Measurements from ENCODE around the gene GPR153. TPM values are rescaled to one million over a fixed set of nuclear protein-coding genes. Genes with fewer than 3 reads are reported as not detected.

Gene GPR153
- total RNA-seq, 2 donors from 2014 or later: 9.3 to 11.8 TPM

DNA sequence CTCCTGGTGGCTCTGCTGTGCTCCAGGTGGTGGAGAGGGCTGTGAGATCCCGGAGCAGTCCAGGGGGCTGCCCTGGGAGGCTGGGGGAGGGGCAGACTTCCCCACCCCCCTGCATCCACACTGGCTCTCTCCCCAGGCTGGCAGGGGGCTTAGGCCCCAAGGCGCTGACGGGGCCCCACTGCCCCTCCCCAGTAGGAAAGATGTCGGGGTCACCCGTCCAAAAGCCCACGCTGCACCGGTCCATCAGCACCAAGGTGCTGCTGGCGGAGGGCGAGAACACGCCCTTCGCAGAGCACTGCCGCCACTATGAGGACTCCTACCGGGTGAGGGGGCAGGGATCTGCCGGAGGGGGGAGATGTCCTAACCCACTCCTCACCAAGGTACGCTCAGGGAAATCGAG lies 49.2 kb downstream of the GPR153 start:
- no peak for DNase-seq (ENCODE audit: low spot score)
- intact Hi-C loops (cut with DNase I): no loop called here

DNA sequence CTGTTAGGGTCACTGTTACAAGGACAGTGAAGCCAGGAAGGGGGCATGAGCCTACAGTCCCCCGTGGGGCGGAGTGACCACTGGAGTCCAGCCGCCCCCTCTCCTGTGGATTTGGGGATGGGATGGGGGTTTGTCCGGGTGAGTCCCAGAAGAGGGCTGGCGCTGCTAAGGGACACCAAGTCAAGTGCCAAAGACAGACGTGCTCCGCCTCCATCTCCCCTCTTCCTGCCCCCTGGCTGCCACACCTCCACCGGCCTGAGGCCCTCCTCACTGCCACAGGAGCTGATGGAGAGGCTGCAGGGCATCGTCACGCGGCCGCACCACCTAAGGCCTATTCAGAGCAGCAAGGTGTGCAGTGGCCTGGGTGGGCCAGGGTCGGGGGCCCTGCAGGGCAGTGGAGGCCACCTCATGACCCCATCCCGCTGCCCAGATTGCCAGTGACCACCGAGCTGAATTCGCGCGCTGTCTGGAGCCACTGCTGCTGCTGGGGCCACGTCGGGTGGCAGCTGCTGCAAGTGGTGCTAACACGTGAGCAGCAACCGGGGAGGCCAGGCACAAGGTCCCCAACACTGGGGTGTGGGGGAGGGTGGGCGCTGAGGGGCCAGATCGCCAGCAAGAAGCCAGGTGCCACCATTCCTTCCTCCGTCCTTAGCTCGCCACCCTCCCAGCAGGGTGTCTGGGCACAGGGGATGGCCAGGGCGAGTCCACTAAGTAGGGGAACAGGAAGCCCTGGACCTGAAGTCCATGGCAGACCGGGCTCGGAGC lies 50.1 kb downstream of the GPR153 start:
- no peak for DNase-seq (ENCODE audit: low spot score)
- intact Hi-C loops (cut with DNase I): no loop called here

DNA sequence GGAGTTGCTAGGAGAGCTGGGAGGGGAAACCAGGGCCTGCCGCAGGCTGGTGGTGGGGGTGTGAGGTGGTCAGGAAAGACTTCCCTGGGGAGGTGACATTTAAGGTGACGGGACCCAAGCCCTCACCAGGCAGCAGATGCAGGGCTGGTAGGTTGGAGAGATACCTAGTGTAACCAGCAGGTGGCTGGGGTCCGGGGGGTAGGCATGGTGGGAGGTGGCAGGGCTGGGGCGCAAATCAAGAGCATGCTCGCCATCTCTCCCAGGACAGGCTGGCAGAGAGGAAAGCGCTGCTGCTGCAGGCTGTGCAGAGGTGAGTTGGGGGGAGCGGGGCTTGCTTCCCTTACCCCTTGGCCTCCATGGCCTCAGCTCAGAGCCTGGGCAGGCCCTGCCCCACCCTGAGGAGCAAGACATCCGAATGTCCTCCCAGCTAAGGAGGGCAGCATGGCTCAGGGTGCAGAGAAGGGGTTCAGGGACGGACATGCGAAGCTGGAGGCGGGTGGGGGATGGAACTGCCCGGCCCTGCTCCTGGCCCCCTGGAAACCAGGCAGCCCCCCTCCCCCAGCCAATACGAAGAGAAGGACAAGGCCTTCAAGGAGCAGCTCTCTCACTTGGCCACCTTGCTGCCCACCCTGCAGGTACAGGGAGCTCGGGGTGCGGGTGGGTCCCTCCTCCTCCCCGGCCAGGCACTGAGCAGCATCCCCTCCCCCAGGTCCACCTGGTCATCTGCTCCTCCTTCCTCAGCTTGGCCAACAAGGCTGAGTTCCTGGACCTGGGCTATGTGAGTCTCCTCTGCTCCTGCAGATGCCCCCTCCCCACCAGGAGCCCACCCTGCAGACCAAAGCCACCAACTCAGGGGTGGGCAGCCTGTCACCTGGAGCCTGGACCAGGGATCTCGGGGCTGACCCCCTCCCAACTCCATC lies 51.0 kb downstream of the GPR153 start:
- DNase-seq (ENCODE audit: low spot score): no peak
- intact Hi-C loops (cut with DNase I): loop anchor here in 1 of 2 donors (5.0 kb wide), 1 partner anchor 32 kb away; the partner anchor contains the start of gene HES3

DNA sequence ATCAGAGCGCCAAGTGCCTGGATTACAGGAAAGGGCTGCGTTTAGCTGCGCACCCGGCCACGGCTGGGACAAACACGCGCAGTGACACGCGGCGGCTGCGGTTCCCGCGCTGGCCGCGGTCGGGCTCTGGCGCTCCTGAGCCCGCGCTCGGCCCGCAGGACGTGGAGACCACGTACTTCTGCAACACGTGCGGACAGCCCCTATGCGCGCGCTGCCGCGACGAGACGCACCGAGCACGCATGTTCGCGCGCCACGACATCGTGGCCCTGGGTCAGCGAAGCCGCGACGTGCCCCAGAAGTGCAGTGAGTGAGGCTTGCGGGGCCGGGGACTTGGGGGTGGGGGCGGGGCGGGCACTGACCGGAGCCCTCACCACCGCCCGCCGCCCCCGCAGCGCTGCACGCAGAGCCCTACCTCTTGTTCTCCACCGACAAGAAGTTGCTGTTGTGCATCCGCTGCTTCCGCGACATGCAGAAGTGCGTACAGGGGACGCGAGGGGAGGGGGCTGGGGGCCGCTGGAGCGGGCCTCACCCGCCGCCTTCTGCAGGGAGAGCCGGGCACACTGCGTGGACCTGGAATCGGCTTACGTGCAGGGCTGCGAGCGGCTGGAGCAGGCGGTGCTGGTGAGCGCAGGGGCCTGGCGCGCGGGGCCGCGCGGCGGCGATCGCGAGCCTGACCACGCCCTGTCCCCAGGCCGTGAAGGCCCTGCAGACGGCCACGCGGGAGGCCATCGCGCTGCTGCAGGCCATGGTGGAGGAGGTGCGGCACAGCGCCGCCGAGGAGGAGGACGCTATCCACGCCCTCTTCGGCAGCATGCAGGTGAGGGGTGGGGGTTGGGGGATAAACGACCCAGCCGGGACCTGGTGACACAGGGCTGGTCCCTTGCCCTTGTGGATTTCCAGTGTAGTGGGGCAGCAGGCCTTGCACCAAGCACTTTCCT lies 51.9 kb downstream of the GPR153 start:
- peak; percentile 86 for DNase-seq (ENCODE audit: low spot score)
- intact Hi-C loops (cut with DNase I): loop anchor here in 1 of 2 donors (5.0 kb wide), 1 partner anchor 33 kb away; the partner anchor contains the start of gene HES3

DNA sequence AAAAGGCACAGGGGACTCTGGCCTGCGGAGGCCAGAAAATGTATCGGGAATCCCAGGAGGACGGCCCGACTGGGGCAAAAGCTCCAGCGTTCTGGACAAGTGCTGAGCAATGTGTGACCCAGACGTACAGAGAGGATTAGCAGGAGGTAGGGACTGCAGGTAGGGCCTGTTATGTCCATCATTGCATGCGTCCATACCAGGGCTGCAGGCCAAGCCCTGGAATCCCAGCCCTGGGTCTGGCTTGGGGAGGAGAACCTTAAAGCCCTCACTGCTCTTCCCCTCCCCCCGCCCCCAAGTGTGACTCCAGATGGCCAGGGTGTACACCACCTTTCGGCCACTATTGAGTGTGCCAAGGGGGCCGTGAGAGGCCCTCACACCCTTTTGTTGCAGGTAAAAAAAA lies 53.0 kb downstream of the GPR153 start:
- intact Hi-C loops (cut with DNase I): loop anchor here in 1 of 2 donors (5.0 kb wide), 1 partner anchor 34 kb away; the partner anchor contains the start of gene HES3
- DNase-seq (ENCODE audit: low spot score): no peak

DNA sequence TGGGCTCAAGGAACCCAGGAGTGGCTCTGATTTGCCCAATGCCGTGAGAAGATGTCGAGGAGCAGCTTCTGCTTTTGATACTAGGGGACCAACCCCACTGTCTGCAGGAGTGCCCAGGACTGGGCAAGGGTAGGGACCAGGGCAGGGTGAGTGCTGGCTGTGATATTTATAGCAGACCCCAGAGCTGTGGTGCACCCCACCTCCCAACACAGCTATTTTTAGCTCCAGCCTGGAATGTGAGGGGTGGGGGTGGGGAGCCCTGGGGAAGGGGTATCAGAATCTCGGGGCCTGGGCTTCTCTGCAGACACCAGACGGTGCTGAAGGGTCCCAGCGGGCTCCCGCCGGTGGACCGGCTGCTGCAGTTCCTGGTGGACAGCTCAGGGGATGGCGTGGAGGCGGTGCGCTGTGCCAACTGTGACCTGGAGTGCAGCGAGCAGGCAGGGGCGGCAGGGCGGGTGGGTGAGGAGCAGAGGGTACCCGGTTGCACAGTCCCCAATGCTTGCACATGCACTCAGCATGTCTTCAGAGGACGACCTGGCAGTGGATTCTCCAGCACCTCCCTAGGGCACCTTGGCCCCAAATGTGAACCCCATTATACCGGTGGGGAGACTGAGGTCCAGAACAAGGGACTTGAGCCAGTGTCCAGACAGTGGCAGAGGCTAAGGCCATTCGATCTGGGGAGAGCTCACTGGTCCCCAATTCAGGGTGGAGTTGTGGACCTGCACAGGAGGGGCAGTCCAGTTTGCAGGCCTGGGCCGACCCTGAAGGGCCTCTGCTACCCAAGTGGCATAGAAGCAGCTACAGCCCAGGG lies 53.6 kb downstream of the GPR153 start:
- intact Hi-C loops (cut with DNase I): loop anchor here in 1 of 2 donors (5.0 kb wide), 1 partner anchor 35 kb away; the partner anchor contains the start of gene HES3

DNA sequence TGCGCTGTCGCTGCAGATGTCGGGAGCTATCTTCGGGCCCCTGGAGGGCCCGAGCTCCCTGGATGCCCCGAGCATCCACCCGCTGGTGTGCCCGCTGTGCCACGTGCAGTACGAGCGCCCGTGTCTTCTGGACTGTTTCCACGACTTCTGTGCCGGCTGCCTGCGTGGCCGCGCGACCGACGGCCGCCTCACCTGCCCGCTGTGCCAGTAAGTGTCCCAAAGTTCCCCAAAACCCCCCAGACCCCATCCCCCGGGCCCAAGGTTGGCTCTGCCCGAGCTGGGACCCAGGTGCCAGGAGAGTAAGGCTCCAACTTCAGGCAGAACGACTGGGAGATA lies 54.4 kb downstream of the GPR153 start:
- no peak for DNase-seq (ENCODE audit: low spot score)
- intact Hi-C loops (cut with DNase I): loop anchor here in 1 of 2 donors (5.0 kb wide), 1 partner anchor 36 kb away; the partner anchor contains the start of gene HES3

More for the DNA sequence above, 53.6 kb downstream of the GPR153 start:
- no peak for DNase-seq (ENCODE audit: low spot score)

DNA sequence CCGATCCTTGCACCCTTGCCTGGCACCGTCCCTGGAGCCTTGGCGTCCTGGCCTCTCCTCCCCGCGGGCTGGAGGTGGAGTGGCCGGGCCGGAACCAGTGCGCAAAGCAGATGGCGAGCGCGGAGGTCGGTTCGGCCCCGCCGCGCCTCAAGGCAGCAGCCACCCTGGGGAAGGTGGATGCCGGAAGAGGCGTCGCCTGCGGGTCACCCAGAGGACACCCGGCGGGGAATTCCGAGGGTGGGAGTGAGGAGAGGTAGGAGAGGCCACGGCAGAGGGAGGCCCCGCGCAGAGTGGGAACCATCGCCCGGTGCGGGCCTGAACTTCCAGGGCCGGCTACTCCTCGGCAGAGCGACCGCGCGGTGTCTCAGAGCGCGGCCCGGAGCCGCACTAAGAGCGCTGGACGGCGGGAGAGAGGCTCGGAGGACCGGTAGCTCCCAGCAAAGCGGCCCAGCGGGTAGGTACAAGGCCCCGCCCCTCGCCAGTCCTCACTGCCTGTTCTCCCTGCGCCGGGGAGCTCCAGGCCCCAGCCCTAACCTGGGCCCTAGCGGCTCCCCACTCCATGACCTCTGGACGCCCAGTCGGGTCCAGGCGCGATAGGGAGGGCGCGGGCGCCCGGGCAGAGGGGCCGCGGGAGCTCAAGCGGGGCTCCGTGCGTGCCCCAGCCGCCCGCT lies 54.9 kb downstream of the GPR153 start, which contains the start of gene RNF207:
Gene RNF207, plus strand, starts transcription at position 271 of the 671 bp plus-strand sequence. CDS start 417 bp downstream, outside the sequence.
- peak; percentile 86 for DNase-seq (ENCODE audit: low spot score)
- intact Hi-C loops (cut with DNase I): loop anchor here in 1 of 2 donors (5.0 kb wide), 1 partner anchor 36 kb away; the partner anchor contains the start of gene HES3

DNA sequence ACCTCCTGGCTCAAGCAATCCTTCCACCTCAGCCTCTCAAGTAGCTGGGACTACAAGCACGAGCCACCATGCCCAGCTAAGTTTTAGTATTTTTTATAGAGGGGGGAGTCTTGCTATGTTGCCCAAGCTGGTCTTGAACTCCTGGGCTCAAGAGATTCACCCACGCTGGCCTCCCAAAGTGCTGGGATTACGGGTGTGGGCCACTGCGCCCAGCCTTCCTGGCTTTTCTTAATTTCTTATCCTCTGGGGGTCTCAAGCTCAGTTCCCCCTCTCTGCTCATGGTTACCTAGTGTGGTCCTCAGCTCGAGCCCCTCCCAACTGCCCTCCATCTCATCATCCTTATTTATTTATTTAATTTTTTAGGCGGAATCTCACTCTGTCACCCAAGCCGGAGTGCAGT lies 58.6 kb downstream of the GPR153 start:
- intact Hi-C loops (cut with DNase I): no loop called here

DNA sequence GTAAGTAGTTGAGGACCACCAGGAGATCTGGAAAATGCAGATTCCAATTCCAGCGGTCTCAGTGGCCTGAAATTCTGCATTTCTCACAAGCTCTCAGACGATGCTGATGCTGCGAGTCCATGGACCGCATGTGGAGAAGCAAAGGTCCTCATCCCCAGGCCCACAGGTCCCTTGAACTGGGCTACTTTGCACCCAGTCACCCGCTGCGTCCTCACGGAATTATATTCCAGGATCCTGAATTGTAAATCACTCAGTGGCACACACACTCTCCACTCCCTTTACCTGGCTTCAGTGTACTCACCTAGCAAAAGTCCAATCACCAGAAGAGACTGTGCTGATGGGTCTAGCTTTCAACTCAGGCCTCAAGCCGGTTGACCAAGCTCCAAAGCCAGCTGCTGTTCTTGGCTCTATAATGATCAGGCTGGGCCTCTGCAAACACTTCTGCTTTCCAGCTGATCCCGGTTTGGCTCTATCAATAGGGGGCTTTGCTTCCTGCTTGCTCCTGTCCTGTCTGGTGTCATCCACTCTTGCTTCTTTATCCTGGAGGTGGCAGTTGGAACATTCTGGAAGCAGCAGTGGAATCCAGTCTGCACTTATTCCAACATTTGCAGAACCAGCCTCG lies 60.6 kb downstream of the GPR153 start:
- intact Hi-C loops (cut with DNase I): no loop called here
- DNase-seq (ENCODE audit: low spot score): no peak

More for the DNA sequence above, 58.6 kb downstream of the GPR153 start:
- no peak for DNase-seq (ENCODE audit: low spot score)

DNA sequence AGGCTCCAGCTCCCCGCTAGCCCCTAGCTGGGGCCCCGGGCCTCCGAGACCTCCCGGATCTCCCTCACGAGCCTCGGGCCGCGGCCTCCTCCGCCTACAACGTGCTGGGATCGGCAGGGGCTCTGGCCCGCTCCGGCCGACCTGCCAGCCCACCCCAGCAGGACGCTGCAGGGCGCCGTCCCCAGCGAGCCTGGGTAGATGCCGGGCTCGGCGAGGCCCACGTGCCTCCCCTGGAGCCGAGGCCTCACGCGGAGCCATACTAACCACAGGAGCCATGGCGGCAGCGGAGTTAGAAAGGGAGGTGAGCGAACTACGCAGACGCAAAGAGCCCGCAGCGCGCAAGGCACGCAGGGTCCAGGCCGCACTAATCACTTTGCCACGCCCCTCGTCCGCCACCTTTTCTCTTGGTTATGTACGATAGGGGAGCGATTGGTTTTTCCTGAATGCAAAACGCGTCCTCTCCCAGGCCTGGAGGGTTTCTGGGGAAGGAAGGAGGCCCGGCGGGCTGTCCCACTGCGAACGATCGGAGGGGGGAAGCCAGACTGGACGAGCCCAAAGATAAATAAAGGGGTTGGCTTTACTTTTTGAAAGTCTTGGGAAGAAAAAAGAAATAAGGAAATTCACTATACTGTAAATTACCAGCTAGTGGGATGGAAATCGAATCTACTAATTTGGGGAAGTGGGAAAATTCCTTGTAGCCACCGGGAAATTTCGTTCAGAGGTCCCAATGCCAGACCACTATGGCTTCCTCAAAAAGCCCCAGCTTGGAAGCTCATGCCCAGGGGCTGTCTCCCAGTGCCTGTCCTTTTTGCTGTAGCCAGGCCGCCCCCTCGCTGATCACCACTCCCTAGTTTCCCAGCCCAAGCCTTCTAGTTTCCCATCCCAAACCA lies 61.4 kb downstream of the GPR153 start, which contains the start of gene RPL22:
Gene RPL22, minus strand, starts transcription at position 298 of the 890 bp plus-strand sequence. Its CDS starts 22 bp downstream, at position 276.
- intact Hi-C loops (cut with DNase I): no loop called here
- DNase-seq (ENCODE audit: low spot score): peak; percentile 99

DNA sequence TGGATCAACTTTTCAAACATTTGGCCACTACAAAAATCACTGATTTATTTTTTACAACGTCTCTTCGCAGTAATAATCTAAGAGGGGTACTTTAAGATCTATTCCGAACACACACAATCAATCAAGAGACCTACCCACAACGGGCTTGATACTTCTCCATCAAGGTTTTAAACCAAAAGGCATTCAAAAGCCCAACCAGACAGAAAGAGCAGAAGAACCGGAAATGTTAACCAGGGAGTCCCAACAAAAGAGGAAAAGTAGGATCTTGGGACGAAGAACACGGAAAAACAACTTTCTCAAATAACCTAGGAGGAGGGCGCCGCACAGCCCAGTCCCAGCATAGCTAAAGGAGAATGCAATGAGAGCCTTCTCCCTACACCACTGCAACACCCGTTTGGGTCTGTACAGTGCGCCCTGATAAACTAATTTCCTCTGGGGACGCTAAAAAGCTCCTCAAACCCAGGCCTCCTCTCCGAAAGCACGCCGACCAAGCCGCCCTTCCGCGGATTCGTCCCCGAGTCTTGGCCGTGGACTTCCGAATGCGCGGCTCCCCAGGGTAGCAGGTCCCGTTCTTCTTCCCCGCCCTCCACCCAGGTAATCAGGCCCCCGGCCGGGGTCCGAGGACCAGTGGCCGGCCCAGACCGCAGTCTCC lies 62.1 kb downstream of the GPR153 start:
- intact Hi-C loops (cut with DNase I): no loop called here
- DNase-seq (ENCODE audit: low spot score): no peak

DNA sequence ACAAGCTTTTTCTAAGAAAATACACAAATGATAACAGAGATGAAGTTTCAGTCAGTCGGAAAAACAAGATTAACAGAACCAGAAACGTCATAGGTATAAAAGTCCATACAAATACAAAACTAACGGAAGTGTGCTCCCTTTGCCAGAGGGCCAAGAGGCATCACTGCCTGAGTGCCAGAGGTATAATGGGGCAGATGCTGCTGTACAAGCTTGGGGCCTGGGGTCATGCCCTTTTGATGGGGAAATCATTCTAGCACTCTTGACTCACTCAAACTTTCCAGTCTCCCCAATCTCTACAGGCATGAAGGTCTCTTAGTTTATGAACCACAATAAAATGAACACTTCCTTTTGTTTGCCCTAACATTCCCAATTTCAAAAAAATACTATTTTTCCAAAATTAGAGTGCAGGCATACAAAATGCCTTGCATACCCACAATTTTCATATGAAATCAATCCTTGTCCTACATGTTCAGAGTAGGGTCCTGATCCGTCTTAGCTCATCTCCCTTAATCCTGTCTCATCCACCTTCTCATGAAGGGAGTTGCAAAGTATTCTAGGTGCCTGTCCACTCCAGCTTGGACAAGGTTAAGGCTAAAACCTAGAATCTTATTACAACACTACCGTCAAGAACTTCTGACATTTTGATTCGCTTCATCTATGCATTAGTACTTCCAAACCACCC lies 63.0 kb downstream of the GPR153 start:
- DNase-seq (ENCODE audit: low spot score): no peak
- intact Hi-C loops (cut with DNase I): no loop called here
